GM21515 (cell line): ENCODE results near the gene SPRR4.

Experiments
- ATAC-seq: cut with Tn5 transposase; IDR thresholded peaks from one replicate; pipeline ENCODE4 v1.9.1; 2021; ENCODE audit not compliant: unreplicated experiment

SPRR4 gene

GRCh38 chr1:152964536-152964935, 5.9 kb upstream of the SPRR4 start:
- no peak for ATAC-seq

- ATAC-seq = no peak
Measured at GRCh38 chr1:152965853-152966252, 4.6 kb upstream of the SPRR4 start.

GRCh38 chr1:152967201-152967600, 3.2 kb upstream of the SPRR4 start:
- no peak for ATAC-seq

- ATAC-seq = peak; percentile 83
Measured at GRCh38 chr1:152968248-152968647, 2.2 kb upstream of the SPRR4 start.

GRCh38 chr1:152969036-152969435, 1.4 kb upstream of the SPRR4 start:
- no peak for ATAC-seq

GRCh38 chr1:152972196-152972886, 1.9 kb downstream of the SPRR4 start:
- no peak for ATAC-seq

GRCh38 chr1:152976688-152977087, 6.2 kb downstream of the SPRR4 start:
- ATAC-seq = no peak

- no peak for ATAC-seq
Measured at GRCh38 chr1:152977614-152978013, 7.2 kb downstream of the SPRR4 start.

GRCh38 chr1:152980676-152981075, 10.2 kb downstream of the SPRR4 start:
- no peak for ATAC-seq

- ATAC-seq = no peak
Measured at GRCh38 chr1:152981146-152981871, 10.9 kb downstream of the SPRR4 start.

- ATAC-seq = no peak
Measured at GRCh38 chr1:152982076-152982475, 11.6 kb downstream of the SPRR4 start.

- ATAC-seq = no peak
Measured at GRCh38 chr1:152983234-152983633, 12.8 kb downstream of the SPRR4 start.

GRCh38 chr1:152983743-152984142, 13.3 kb downstream of the SPRR4 start, which contains the start of gene SPRR1A:
SPRR1A (plus strand) TSS chr1:152984081; CDS start chr1:152985231, 1,150 bp downstream.
- no peak for ATAC-seq

- ATAC-seq = no peak
Measured at GRCh38 chr1:152986578-152986977, 16.1 kb downstream of the SPRR4 start.

- ATAC-seq = no peak
Measured at GRCh38 chr1:152993186-152993585, 22.7 kb downstream of the SPRR4 start.

- ATAC-seq = no peak
Measured at GRCh38 chr1:152995842-152996241, 25.4 kb downstream of the SPRR4 start.

- no peak for ATAC-seq
Measured at GRCh38 chr1:152996633-152997400, 26.4 kb downstream of the SPRR4 start.

GRCh38 chr1:152997901-152998300, 27.5 kb downstream of the SPRR4 start:
- ATAC-seq = no peak

GRCh38 chr1:152998476-152998875, 28.0 kb downstream of the SPRR4 start:
- no peak for ATAC-seq

- no peak for ATAC-seq
Measured at GRCh38 chr1:152999818-153000217, 29.4 kb downstream of the SPRR4 start.

GRCh38 chr1:153000294-153000693, 29.8 kb downstream of the SPRR4 start:
- ATAC-seq = no peak

- no peak for ATAC-seq
Measured at GRCh38 chr1:153001382-153001781, 30.9 kb downstream of the SPRR4 start, which contains the start of gene SPRR3. SPRR3 (plus strand) TSS chr1:153001749; CDS start chr1:153003021, 1,272 bp downstream.
